ENCODE results near the gene GSTM1.
"Not testable (repeated sequence)": the region's sequence is repeated elsewhere in the genome, so short reads cannot be mapped to it uniquely, and the experiment has no call there.

DNA sequence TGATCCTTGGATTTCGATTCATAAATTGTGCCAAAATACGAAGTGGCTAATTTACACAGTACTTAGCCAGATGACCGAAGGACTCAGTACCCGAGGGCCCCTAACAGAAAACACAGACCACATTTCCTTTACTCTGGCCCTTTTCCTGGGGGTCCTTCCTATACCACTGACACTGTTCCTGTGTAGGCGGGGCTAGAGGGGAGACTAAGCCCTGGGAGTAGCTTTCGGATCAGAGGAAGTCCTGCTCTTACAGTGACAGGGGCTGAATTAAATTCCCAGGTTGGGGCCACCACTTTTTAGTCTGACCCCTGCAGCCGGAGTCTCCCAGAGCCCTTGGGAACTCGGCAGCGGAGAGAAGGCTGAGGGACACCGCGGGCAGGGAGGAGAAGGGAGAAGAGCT is 508 bp upstream of the GSTM1 start:
- TF ChIP-seq, protein P1, sequence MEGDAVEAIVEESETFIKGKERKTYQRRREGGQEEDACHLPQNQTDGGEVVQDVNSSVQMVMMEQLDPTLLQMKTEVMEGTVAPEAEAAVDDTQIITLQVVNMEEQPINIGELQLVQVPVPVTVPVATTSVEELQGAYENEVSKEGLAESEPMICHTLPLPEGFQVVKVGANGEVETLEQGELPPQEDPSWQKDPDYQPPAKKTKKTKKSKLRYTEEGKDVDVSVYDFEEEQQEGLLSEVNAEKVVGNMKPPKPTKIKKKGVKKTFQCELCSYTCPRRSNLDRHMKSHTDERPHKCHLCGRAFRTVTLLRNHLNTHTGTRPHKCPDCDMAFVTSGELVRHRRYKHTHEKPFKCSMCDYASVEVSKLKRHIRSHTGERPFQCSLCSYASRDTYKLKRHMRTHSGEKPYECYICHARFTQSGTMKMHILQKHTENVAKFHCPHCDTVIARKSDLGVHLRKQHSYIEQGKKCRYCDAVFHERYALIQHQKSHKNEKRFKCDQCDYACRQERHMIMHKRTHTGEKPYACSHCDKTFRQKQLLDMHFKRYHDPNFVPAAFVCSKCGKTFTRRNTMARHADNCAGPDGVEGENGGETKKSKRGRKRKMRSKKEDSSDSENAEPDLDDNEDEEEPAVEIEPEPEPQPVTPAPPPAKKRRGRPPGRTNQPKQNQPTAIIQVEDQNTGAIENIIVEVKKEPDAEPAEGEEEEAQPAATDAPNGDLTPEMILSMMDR (IDR thresholded peaks at IDR 0.05), result not testable (repeated sequence)
- TF ChIP-seq EZH2phosphoT487, EZH2 (IDR thresholded peaks at IDR 0.05): not testable (repeated sequence)

All from neural progenitor cell (in vitro differentiated cells).